ENCODE results near the gene ATAT1.

Gene ATAT1

GRCh38 chr6:30613251-30614043 lies 13.2 kb upstream of the ATAT1 start:
- no peak for DNase-seq

GRCh38 chr6:30614044-30614842 lies 12.4 kb upstream of the ATAT1 start:
- peak; percentile 66 for DNase-seq

GRCh38 chr6:30614843-30615218 lies 11.8 kb upstream of the ATAT1 start:
- DNase-seq = peak; percentile 84

- peak; percentile 81 for DNase-seq
These were observed 11.3 kb upstream of the ATAT1 start for GRCh38 chr6:30615219-30615957.

- peak; percentile 77 for DNase-seq
These were observed 10.5 kb upstream of the ATAT1 start for GRCh38 chr6:30615958-30616810.

DNA sequence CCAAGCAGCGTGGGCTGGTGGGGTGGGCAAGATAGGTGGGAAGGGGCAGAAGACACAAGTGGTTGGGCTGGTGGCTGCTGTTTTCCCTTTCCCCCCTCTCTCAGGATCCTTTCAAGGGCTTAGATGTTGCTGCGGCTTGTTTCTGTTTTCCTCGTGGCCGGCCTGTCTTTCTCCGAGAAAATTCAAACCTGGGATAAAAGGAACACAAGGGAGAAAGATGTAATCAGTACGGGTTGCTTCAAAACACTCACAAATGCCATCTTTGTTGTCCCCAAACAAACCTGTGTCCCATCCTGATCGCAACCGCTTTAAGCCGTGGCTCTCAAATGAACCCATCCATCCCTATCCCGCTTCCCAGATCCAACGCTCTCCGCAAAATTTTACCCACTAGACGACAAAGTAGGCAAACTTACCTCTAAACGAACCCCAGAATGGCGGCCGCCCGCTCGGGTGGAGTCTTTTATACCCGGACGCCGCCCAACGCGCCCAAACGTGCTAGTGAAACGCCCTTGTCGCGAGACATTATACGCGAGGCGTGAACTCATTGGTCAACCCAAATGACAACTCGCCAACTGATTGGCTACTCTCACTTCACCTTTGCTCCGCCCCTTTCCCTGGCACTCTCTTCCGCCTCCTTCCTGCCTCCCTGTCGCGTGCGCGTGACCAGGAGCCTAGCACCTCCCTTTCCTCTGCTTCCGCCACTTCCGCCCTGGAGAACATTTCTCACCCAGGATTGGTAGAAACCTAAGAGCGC lies 9.7 kb upstream of the ATAT1 start, which contains the start of gene PPP1R10:
Gene PPP1R10 (minus strand): TSS at position 433 of the 754 bp plus-strand sequence. CDS start 7,299 bp downstream, outside the sequence.
- peak; percentile 98 for DNase-seq

- peak; percentile 96 for DNase-seq
These were observed 9.0 kb upstream of the ATAT1 start, which contains the start of gene MRPS18B for GRCh38 chr6:30617565-30618269. Gene MRPS18B (plus strand): TSS chr6:30617840. CDS start chr6:30617866, 26 bp downstream.

DNA sequence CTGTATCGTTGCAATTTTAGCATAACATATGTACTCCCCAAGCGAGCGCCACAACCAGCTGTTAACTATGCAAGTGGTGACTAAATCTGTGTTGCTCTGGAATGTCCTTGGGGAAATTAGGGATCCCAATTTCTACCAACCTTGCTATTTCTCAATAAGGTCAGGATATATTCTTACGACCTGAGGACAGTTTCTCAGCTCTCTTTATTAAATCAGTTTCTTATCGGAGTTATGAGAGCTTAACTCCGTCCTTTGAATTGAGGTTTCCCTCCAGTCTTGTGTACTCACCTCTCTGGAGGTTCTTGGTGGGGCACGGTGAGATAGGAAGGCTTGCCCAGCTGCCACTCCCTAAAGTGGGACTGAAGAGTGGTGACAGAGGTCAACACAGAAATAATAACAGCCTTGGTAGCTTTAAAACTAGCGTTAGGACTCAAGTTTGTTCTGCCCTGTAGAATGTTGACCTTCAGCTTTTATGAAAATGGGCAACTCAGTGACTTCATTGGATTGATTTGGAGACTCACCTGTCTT lies 8.3 kb upstream of the ATAT1 start:
- DNase-seq = no peak

- no peak for DNase-seq
These were observed 7.1 kb upstream of the ATAT1 start for GRCh38 chr6:30619561-30619960.

DNA sequence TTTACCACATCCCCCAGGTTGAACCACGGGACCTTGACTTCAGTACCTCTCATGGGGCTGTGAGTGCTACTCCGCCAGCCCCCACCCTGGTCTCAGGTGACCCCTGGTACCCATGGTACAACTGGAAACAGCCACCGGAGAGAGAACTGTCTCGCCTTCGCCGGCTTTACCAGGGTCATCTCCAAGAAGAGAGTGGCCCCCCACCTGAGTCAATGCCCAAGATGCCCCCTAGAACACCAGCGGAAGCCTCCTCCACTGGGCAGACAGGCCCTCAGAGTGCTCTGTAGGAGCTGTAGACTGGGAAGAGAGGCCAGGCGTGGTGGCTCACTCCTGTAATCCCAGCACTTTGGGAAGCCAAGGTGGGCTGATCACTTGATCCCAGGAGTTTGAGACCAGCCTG lies 1.2 kb upstream of the ATAT1 start:
- DNase-seq = no peak

DNA sequence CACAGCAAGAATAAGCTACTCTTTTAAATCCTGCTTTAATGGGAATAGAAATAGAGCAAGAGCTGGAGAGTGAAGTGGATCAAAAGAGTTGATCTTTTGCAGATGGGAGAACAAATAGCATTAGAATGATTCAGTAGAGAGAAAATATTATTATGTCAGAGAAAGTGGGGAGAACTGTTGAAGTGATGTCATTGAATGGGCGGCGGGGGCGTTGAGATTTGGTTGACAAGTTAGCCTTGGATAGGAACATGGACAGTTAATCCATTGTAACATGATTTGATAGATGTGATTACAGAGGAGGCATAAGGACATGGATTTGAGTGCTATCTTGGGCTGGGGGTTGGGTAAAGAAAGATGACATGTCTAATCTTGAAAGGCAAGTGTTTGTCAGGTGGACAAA lies 9.2 kb downstream of the ATAT1 start:
- DNase-seq = no peak

DNA sequence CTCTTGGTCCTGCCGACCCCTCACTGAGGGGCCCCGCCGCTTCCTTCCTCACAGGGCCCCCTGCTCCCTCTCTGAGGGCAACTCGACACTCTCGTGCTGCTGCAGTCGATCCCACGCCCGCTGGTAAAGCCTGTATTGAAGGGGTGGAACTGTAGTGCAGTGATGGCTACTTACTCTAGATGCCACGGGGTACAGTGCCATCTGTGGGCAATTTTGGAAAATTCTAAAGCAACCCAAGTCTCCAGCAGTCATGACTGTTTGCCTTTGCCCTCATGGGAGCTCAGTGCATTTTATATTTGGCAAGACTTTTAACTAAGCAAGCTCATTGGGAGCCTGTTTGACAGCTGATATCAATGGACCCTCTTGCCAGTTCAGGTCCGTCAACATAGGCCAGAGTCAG lies 13.8 kb downstream of the ATAT1 start:
- no peak for DNase-seq

GRCh38 chr6:30641048-30641447 lies 14.4 kb downstream of the ATAT1 start:
- no peak for DNase-seq

- no peak for DNase-seq
These were observed 17.0 kb downstream of the ATAT1 start for GRCh38 chr6:30643656-30644055.

DNA sequence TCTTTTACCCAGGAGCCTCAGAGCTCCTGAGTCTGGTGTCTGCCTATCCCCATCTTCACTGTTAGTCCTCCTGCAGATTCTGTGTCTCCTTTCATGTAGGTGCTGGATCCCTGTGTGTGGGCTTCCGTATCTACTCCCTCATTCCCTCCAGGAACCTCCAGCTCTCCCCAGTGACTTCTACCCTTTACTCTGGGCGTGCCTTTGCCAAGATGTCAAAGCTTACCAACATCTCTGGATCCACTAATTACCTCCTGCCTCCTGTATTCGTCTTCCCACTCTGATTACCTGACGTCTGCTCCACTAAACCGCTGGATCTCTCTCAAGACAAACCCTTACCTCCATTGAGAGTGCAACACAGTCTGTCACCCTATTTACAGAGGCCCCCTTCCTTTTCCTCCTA lies 18.1 kb downstream of the ATAT1 start:
- DNase-seq = no peak

DNA sequence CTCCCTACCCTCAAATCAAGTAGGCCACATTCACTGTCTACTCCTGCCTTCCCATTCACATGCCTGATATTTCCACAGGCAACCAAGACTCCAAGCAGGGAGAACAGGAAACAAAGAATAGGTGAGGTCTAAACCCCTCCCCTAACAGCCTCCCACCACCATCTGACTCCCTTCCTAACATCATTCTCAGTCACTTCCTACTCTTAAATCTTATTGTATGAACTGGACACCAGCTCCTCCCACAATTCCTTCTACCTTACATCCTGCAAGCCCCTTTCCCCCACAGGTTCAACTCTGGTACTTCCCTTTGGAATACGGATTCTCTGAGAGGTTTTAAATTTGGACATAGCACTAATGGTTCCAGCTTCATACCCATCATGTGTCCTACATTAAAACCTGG lies 19.3 kb downstream of the ATAT1 start:
- no peak for DNase-seq

- peak; percentile 95 for DNase-seq
These were observed 20.0 kb downstream of the ATAT1 start, which contains the start of gene C6orf136 for GRCh38 chr6:30646450-30647241. Gene C6orf136 (plus strand): TSS chr6:30647133. CDS start chr6:30647232, 99 bp downstream.

GRCh38 chr6:30647242-30648116 lies 20.8 kb downstream of the ATAT1 start:
- DNase-seq = peak; percentile 91

GRCh38 chr6:30651143-30651542 lies 24.5 kb downstream of the ATAT1 start:
- no peak for DNase-seq

Measured in activated CD8-positive, alpha-beta memory T cell treated with anti-CD3 and anti-CD28 coated beads for 24 hours (primary cell).